ENCODE data around the gene TEX51. TPM values are rescaled to one million over a fixed set of nuclear protein-coding genes. Genes with fewer than 3 reads are reported as not detected.

TEX51 gene
- total and polyA plus RNA-seq, 2 donors from 2014 or later: 2.1 TPM; not detected in 1

DNA sequence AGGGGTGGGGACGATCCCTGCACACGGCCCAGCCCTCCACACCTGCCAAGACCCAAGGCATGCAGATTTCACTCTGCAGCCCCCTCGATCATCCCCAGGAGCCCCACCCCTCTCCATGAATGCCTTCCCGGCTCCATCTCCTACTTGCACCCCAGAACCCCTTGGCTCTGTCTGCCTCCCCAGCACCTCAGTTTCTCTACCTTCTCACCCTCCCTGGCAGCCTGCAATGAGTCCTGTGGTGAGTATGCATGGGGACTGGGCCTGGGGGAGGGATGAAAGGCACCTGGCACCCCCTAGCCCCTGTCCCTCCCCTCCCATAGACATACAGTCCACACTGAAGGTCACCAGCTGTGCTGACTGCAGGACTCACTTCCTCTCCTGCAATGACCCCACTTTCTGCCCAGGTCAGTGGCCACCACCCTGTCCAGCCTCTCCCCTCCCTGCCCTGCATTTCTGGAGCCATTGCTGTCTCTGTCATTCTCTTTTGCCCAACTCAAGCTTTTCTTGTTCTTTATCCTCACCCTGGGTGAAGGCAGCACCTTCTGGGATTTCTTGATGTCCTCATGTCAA lies 1.0 kb downstream of the TEX51 start:
- H3K9me3 ChIP-seq (ENCODE audit: control insufficient read depth in 2 of 3, insufficient read depth in 1 of 3, low read length in 3 of 3): peaks cover 0 to 10% (median 0%) of the 10 kb centered on the region in 3 donors
- H3K4me1 ChIP-seq (ENCODE audit: control insufficient read depth in 2 of 3, insufficient read depth in 2 of 3, low read depth in 1 of 3, low read length in 3 of 3): peaks cover 0 to 4% (median 0%) of the 10 kb centered on the region in 3 donors
- no peaks in the 10 kb centered on the region for H3K36me3 ChIP-seq (ENCODE audit: control insufficient read depth in 2 of 3, insufficient read depth in 3 of 3, low read length in 3 of 3)
- H3K9ac ChIP-seq (ENCODE audit: low read length in 3 of 3): no peak overlapping the region
- H3K27ac ChIP-seq (ENCODE audit: low read depth in 2 of 2, low read length in 2 of 2): no peak overlapping the region
- H3K27me3 ChIP-seq (ENCODE audit: control insufficient read depth, insufficient read depth, low read length): no peaks in the 10 kb centered on the region
- TF ChIP-seq, protein P1, sequence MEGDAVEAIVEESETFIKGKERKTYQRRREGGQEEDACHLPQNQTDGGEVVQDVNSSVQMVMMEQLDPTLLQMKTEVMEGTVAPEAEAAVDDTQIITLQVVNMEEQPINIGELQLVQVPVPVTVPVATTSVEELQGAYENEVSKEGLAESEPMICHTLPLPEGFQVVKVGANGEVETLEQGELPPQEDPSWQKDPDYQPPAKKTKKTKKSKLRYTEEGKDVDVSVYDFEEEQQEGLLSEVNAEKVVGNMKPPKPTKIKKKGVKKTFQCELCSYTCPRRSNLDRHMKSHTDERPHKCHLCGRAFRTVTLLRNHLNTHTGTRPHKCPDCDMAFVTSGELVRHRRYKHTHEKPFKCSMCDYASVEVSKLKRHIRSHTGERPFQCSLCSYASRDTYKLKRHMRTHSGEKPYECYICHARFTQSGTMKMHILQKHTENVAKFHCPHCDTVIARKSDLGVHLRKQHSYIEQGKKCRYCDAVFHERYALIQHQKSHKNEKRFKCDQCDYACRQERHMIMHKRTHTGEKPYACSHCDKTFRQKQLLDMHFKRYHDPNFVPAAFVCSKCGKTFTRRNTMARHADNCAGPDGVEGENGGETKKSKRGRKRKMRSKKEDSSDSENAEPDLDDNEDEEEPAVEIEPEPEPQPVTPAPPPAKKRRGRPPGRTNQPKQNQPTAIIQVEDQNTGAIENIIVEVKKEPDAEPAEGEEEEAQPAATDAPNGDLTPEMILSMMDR (IDR thresholded peaks at IDR 0.05; ENCODE audit: borderline replicate concordance, extremely low read depth, insufficient read depth): no peak
- intact Hi-C loops (cut with DNase I): no loop called here
- no peak for FAIRE-seq
- H3K4me3 ChIP-seq (ENCODE audit: low read length in 3 of 3): no peak overlapping the region
- peak in 3 of 5 donors; percentile 1 to 28 (median 23) for DNase-seq

- Histone ChIP-seq H3K36me3 (ENCODE audit: control insufficient read depth in 2 of 3, insufficient read depth in 3 of 3, low read length in 3 of 3) (no peaks in the 10 kb centered on the region), H3K27ac (ENCODE audit: low read depth in 2 of 2, low read length in 2 of 2) (no peak overlapping the region), H3K9ac (ENCODE audit: low read length in 3 of 3) (no peak overlapping the region), H3K4me1 (ENCODE audit: control insufficient read depth in 2 of 3, insufficient read depth in 2 of 3, low read depth in 1 of 3, low read length in 3 of 3) (peaks cover 0 to 6% (median 0%) of the 10 kb centered on the region in 3 donors), H3K27me3 (ENCODE audit: control insufficient read depth, insufficient read depth, low read length) (no peaks in the 10 kb centered on the region), H3K9me3 (ENCODE audit: control insufficient read depth in 2 of 3, insufficient read depth in 1 of 3, low read length in 3 of 3) (peaks cover 0 to 10% (median 0%) of the 10 kb centered on the region in 3 donors), H3K4me3 (ENCODE audit: low read length in 3 of 3) (no peak overlapping the region)
- peak in 3 of 5 donors; percentile 2 to 43 (median 16) for DNase-seq
- TF ChIP-seq, protein P1 (IDR thresholded peaks at IDR 0.05; ENCODE audit: borderline replicate concordance, extremely low read depth, insufficient read depth): no peak
- intact Hi-C loops (cut with DNase I): no loop called here
- no peak for FAIRE-seq
These were observed 2.1 kb downstream of the TEX51 start for GRCh38 chr2:126900646-126901319.

DNA sequence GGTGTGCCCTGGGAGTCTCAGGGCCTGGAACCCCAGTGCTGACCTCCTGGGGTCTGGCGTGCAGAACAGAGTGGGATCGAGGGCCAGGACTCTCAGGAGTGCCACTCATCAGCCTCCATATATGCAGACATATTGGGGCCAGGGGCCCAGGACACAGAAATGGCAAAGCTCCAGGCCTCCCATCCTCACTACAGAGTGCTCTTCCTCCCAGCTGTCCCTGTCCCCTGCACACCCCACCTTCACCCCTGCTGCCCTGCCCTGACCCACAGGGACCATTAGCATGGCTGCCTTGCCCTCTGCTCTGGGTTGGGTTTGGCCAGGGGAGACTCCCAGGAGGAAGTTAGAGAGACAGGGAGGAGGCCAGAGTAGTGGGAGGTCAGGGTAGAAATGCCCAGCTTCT lies 2.8 kb downstream of the TEX51 start:
- H3K27ac ChIP-seq (ENCODE audit: low read depth in 2 of 2, low read length in 2 of 2): no peak overlapping the region
- intact Hi-C loops (cut with DNase I): no loop called here
- no peaks in the 10 kb centered on the region for H3K36me3 ChIP-seq (ENCODE audit: control insufficient read depth in 2 of 3, insufficient read depth in 3 of 3, low read length in 3 of 3)
- no peak overlapping the region for H3K4me3 ChIP-seq (ENCODE audit: low read length in 3 of 3)
- DNase-seq (peak in 2 of 5 donors; percentile 22 to 46), FAIRE-seq (no peak)
- no peaks in the 10 kb centered on the region for H3K27me3 ChIP-seq (ENCODE audit: control insufficient read depth, insufficient read depth, low read length)
- no peak overlapping the region for H3K9ac ChIP-seq (ENCODE audit: low read length in 3 of 3)
- TF ChIP-seq, protein P1 (IDR thresholded peaks at IDR 0.05; ENCODE audit: borderline replicate concordance, extremely low read depth, insufficient read depth): no peak
- H3K9me3 ChIP-seq (ENCODE audit: control insufficient read depth in 2 of 3, insufficient read depth in 1 of 3, low read length in 3 of 3): peaks cover 0 to 10% (median 0%) of the 10 kb centered on the region in 3 donors
- H3K4me1 ChIP-seq (ENCODE audit: control insufficient read depth in 2 of 3, insufficient read depth in 2 of 3, low read depth in 1 of 3, low read length in 3 of 3): peaks cover 0 to 8% (median 0%) of the 10 kb centered on the region in 3 donors

Measured in kidney (tissue), 14 donors.